Measurements from ENCODE around the gene CCDC201. TPM values are rescaled to one million over a fixed set of nuclear protein-coding genes. Genes with fewer than 3 reads are reported as not detected.

CCDC201 gene
- total RNA-seq, 4 donors from 2014 or later, result not detected

Small RNA genes within 50 kb of the gene (small RNA-seq; reads per million reads assigned to genes)
- not detected for gene RNU6-326P

Other genes starting within 250 kb of the CCDC201 start
- not detected for gene IGFBP1, start 15.4 kb upstream of the CCDC201 start, total RNA-seq
- 1,000 to 10,000 TPM in 2 of 4 donors, 100 to 1,000 TPM in 2; 551 to 1,271 (median 833) TPM for gene IGFBP3, start 48.2 kb upstream of the CCDC201 start, total RNA-seq

All from subcutaneous adipose tissue (tissue), 4 donors.